GM21423 (cell line): ENCODE measurements around the gene SCAF11.

Experiments used
- ATAC-seq: cut with Tn5 transposase; IDR thresholded peaks from one replicate; pipeline ENCODE4 v1.9.1; 2021; ENCODE audit warnings: mild to moderate bottlenecking, moderate library complexity; ENCODE audit not compliant: unreplicated experiment

SCAF11 gene

GRCh38 chr12:45980540-45980939, 9.8 kb downstream of the SCAF11 start:
- ATAC-seq, result no peak

GRCh38 chr12:45978108-45978507, 12.3 kb downstream of the SCAF11 start:
- ATAC-seq, result no peak

- no peak for ATAC-seq
Measured at GRCh38 chr12:45977620-45978019, 12.8 kb downstream of the SCAF11 start.

- no peak for ATAC-seq
Measured at GRCh38 chr12:45975506-45975905, 14.9 kb downstream of the SCAF11 start.

- ATAC-seq, result no peak
Measured at GRCh38 chr12:45974883-45975282, 15.5 kb downstream of the SCAF11 start.

GRCh38 chr12:45974171-45974719, 16.1 kb downstream of the SCAF11 start:
- ATAC-seq, result no peak

- no peak for ATAC-seq
Measured at GRCh38 chr12:45973526-45973925, 16.8 kb downstream of the SCAF11 start.

- ATAC-seq, result no peak
Measured at GRCh38 chr12:45970391-45970790, 20.0 kb downstream of the SCAF11 start.

GRCh38 chr12:45969084-45969483, 21.3 kb downstream of the SCAF11 start:
- ATAC-seq, result no peak

- ATAC-seq, result no peak
Measured at GRCh38 chr12:45966486-45966885, 23.9 kb downstream of the SCAF11 start.

GRCh38 chr12:45962553-45963325, 27.6 kb downstream of the SCAF11 start:
- ATAC-seq, result no peak

GRCh38 chr12:45959728-45960127, 30.6 kb downstream of the SCAF11 start:
- ATAC-seq, result no peak

GRCh38 chr12:45959025-45959424, 31.3 kb downstream of the SCAF11 start:
- no peak for ATAC-seq

GRCh38 chr12:45948546-45948945, 41.8 kb downstream of the SCAF11 start:
- ATAC-seq, result no peak

- ATAC-seq, result no peak
Measured at GRCh38 chr12:45946435-45946834, 43.9 kb downstream of the SCAF11 start.

- ATAC-seq, result no peak
Measured at GRCh38 chr12:45944771-45945170, 45.6 kb downstream of the SCAF11 start.

GRCh38 chr12:45939759-45940158, 50.6 kb downstream of the SCAF11 start:
- ATAC-seq, result no peak

- ATAC-seq, result no peak
Measured at GRCh38 chr12:45938566-45938965, 51.8 kb downstream of the SCAF11 start.

GRCh38 chr12:45934956-45935355, 55.4 kb downstream of the SCAF11 start:
- no peak for ATAC-seq

- no peak for ATAC-seq
Measured at GRCh38 chr12:45933504-45933903, 56.9 kb downstream of the SCAF11 start.

- ATAC-seq, result no peak
Measured at GRCh38 chr12:45930369-45930768, 60.0 kb downstream of the SCAF11 start.

GRCh38 chr12:45928309-45928708, 62.1 kb downstream of the SCAF11 start:
- no peak for ATAC-seq

- ATAC-seq, result no peak
Measured at GRCh38 chr12:45918818-45919217, 71.6 kb downstream of the SCAF11 start.
